ENCODE data around the gene LINC01488.
A peak's percentile ranks its signal among the peaks of the same experiment; 100 is the strongest.

Gene LINC01488

DNA sequence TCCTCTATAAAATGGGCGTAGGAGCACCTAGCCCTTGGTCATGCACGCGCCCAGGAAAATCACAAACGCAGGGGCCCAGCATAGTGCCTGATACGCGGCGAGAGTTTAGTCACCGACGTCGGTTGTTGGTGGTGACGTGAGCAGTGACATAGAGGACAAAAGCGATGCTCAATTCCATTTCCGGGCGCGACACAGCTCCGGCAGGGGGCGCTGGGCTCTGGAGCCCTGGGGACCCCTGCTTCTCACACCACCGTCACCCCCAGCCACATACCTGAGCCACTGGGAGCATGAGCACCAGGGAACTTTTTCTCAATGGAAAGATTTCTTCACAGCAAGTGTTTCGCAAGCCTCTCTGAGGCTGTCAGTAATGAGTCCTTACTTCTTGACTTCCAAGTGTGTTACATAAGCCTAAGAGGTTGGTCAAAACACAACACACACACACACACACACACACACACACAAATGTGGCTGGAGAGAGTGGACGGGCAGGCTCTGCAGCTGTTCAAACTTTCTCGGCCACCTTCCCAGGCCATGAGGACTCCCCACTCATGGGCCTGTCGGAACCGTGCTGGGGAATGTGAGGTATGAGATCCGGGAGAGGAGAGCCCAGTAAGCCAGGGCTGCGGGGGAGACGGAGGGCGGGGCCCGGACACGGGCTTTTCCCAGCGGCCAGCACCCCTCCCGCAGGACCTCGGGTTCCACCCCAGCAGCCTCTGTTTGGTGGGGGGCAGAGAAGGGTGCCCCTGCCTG, 36.9 kb upstream of the LINC01488 start:
- peak in 4 of 56 donors; percentile 10 to 31 (median 22) for DNase-seq

DNA sequence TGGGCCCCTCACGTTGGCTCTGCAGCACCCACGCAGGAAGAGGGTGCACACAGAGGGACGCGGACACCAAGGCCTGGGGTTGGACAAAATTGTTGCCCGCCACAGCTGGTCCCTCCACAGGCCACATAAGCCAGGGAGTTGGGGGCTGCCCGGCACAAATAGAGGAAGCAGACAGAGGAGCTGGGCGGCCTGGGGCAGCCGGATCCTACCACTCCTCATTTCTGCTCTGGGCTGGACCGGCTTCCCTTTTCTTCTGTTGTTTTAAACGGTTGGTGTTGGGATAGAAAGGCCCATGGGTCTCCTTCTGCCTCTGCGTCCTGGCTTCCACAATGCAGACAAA, 36.4 kb upstream of the LINC01488 start:
- no peak for DNase-seq

- DNase-seq = no peak
These were observed 35.4 kb upstream of the LINC01488 start for GRCh38 chr11:69446108-69446507.

DNA sequence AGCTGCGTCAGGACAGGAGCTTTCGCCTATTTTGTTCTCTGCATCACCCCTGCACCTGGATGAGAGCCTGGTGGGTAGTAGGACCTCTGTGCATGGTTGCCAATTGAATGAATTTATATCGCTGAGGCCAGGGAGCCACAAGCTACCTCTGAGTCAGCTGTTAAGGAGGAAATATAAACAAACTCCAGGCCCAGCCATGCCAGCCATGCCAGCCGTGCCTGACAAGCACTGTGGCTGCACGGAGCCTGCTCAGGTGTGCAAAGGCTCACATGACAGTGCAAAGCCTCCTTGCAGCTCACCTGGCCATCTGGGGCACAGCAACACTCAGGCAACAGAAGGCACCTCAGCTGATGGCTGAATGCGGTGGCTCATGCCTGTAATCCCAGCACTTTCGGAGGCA, 33.7 kb upstream of the LINC01488 start:
- no peak for DNase-seq

GRCh38 chr11:69448471-69449284, 32.8 kb upstream of the LINC01488 start:
- peak in 1 of 56 donors; percentile 12 for DNase-seq

DNA sequence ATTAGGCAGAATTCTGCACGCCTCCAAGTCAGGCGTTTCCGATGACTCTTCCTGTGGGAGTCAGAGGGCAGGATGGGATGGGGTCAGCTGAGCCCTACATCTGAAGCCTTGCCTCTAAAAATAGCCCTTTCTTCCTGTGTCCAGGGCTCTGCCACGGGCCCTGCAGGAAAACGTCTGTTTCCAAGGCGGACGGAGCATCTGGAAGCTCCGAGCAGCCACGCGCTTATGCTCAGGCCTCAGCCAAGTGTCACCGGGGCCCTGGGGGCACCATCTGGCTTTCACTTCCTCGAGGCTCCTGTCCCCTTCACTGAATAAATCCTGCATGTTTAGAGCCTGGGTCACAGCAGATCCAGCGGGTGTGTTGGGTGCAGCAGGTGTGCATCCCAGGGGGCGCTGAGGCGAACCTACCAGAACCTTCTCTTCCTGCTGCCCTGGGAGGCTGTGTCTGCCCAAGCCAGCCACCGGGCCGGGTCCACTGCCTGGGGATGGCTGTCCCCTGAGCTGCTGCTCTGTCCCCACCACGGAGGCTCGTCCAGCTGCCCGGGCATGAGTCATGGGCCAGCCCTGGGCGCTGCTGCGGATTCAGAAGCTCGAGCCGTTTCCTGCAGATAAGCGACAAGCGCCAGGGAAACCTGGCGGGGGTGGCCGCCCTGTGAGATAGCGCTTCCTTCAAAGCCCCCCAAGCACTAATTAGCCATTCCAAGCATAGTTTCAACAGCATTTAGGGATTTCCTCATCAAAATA, 32.0 kb upstream of the LINC01488 start:
- peak in 4 of 56 donors; percentile 5 to 26 (median 20) for DNase-seq

- DNase-seq = no peak
These were observed 31.2 kb upstream of the LINC01488 start for GRCh38 chr11:69450064-69450856.

DNA sequence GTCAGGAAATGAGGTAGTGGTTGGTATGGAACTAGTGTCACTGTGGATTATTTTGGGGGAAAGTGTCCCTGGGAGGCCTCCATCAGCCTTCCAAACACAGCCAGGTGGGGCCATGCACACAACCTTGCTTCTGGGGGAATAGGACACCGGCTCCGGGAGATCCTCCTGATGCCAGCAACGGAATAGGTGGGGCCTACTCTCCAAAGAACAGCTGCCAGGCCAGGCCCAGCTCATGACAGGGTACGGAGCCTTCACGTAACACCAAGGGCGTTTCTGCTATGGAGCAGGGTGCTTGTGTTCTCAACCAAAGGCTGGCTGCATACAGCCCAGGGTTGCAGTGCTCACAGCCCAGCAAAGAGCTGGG, 30.6 kb upstream of the LINC01488 start:
- no peak for DNase-seq

- no peak for DNase-seq
These were observed 30.2 kb upstream of the LINC01488 start for GRCh38 chr11:69451289-69451688.

GRCh38 chr11:69452206-69452987, 29.1 kb upstream of the LINC01488 start:
- DNase-seq = no peak

DNA sequence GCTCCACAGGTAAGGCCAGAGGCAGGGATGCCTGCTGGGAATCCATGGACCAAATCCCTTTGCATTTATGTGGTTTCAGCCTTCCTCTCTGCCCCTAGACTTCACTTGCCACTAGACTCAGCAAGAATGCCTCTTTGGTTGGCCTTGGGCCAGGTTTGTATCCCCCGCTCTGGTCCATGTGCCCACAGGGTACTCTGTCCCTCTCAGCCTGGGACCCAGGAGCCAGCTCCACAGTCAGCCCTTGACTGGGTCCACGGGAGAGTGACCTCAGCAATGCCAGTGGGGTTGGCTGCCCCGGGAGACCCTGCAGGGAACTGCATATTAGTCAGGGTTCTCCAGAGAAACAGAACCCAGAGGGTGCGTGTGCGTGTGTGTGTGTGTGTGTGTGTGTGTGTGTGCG, 28.3 kb upstream of the LINC01488 start:
- no peak for DNase-seq

DNA sequence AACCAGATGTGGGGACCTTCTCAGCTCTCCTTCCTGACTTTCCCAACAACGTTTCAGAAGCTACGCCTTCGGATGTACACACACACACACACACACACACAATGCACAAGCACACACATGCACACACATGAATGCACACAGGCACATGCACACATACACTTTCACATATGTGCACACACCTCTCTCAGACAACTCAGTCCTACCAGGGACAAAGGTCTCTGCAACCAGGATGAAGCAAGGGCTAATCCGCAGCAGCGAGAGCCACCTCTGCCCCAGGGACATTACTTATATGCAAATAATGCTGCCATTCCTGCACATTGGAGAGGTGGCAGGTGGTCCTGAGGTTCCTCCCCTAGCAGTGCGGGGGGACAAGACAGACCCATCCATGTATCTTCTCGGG, 27.4 kb upstream of the LINC01488 start:
- DNase-seq = no peak

DNA sequence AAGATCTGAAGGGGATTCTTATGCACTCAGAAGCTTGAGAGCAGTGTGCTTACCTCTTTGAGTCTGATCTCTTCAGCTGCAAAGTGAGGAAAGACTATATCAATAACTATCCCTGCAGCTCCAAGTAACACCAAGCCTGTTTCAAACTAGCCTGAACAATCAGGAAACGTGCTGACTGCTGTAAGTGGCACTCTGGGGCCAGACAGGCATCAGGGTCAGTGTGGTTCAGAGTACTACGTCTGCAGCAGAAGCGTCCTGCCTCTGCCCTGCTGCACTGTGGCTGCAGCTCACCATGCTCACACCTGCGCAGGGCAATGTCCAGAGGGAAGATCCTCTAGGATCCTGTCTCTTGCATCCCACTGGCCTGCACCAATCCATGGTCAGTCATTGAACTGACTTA, 25.5 kb upstream of the LINC01488 start:
- DNase-seq = no peak

- no peak for DNase-seq
These were observed 24.8 kb upstream of the LINC01488 start for GRCh38 chr11:69456712-69457111.

GRCh38 chr11:69459848-69460539, 21.5 kb upstream of the LINC01488 start:
- DNase-seq = no peak

DNA sequence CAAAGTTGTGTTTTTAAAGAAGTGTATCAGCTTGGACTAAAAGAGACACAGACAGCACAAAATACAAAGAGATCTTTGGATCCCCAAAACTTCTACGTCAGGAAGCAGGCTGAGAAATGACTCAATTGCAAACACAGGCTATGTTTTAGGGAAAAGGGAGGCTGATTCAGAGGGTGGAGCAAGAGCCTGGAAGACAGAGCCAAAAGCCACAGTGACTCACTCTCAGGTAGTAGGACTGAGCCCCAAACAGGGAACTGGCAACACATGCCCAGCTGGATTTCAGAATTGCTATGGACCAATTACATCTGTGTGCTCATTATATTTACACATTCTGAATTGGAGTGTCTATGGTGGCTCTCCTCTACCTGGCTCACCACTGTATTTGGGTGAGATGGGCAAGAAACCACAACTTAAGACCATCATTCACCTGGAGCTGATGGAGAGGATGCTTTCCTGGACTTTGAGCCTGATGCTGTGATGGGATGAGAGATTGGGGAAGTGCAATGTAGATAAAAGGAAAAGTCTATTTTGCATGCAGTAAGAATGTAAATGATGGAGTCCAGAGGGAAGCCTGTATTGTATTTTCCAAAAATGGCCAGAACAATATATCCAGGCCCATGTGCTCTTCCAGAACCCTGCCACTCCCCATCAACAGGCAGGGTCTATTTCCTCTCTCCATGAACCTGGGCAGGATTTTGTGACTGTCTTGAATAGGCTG, 20.8 kb upstream of the LINC01488 start:
- no peak for DNase-seq

DNA sequence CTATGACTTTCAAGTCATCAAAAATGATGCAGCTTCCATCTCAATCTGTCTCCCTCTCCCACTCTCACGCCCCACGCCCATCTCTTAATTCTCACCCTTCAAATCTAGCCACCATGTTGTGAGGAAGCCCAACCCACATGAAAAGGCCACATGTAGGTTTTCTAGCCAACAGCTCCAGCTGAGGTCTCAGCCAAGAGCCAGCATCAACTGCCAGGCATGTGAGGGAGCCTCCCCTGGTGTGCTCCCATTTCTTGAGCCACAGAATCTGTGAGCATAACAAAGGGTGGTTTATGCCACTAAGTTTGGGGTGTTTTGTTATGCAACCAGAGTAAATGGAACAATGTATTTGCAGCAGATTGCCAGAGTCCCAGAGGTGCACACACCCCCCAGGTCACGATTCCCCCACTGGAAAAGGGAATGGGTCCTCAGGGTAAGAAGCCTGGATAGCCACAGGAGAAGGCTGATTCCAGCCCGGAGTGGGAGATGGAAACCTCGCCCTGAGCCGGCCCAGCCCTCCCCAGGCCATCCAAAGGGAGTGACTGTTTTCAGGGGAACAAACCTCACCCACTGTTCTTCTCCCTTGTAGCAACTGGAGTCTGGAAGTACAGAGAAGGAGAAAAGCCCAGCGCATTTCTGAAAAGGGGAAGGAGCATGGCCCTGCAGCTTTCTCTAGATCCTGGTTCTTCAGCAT, 20.0 kb upstream of the LINC01488 start:
- DNase-seq = no peak

DNA sequence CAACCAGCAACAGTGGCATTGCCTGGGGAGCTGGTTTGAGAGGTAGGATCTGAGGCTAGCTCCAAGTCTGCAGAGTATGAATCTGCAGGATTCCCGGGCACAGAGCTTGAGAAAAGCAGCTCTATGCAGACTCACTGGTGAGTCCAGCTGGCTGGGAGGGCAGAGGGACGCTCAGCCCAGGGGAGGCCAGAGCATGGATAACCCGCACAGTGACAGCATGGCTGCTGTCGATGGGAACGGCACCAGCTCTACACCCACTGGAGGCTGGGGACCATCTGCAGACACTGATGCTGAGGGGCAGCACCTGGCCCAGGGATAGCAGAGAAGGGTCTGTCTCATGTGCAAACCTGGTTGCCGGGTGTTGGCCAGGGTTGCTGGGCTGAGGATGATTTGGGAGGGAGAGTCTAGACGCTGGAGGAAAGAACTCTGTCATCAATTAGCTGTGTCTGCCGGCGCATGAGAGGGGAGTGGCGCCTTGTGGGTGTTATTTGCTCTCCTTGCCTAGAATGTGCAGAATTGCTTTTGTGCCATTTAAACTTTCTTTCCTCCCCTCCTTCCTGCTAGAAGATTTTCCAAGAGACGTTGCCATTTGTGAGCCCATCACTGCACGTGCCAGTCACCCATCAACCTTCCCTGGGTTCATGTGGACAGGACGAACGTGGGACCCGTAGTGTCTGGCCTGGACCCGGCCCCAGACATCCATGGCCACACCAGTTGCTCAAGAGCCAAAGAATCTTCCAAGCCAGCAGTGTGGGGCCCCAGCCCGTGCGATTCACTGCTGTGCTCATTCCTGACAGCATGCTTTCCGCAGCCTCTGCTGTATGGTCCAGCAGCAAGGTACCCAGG, 19.1 kb upstream of the LINC01488 start:
- DNase-seq = no peak

Measured in nucleus accumbens (tissue), 56 donors.